Islet of Langerhans (tissue), 1 donor: ENCODE results near the gene NUP37.
"Not testable (repeated sequence)": the region's sequence is repeated elsewhere in the genome, so short reads cannot be mapped to it uniquely, and the experiment has no call there.

ENCODE experiments used
- FAIRE-seq: peaks from one replicate; lab custom pipeline; 2011; peaks lifted over from hg19 to GRCh38; lab: Jason Lieb, UNC

NUP37 gene

GRCh38 chr12:102089228-102089835 lies 30.6 kb downstream of the NUP37 start:
- FAIRE-seq = not testable (repeated sequence)

GRCh38 chr12:102080842-102081241 lies 39.1 kb downstream of the NUP37 start:
- no peak for FAIRE-seq

GRCh38 chr12:102072092-102072491 lies 47.8 kb downstream of the NUP37 start:
- FAIRE-seq = not testable (repeated sequence)

GRCh38 chr12:102069707-102070106 lies 50.2 kb downstream of the NUP37 start:
- FAIRE-seq = no peak

- FAIRE-seq = peak; percentile 81
These were observed 52.2 kb downstream of the NUP37 start for GRCh38 chr12:102067574-102068258.

GRCh38 chr12:102064476-102064875 lies 55.4 kb downstream of the NUP37 start:
- FAIRE-seq = no peak

GRCh38 chr12:102063069-102063468 lies 56.8 kb downstream of the NUP37 start:
- FAIRE-seq = no peak

- FAIRE-seq = no peak
These were observed 57.5 kb downstream of the NUP37 start for GRCh38 chr12:102062419-102062806.

- FAIRE-seq = peak; percentile 5
These were observed 58.1 kb downstream of the NUP37 start, which contains the start of gene WASHC3 for GRCh38 chr12:102061560-102062418. Gene WASHC3 (minus strand): TSS chr12:102061991. CDS start chr12:102061962, 29 bp downstream.

- no peak for FAIRE-seq
These were observed 58.8 kb downstream of the NUP37 start for GRCh38 chr12:102061096-102061559.

GRCh38 chr12:102059343-102059742 lies 60.6 kb downstream of the NUP37 start:
- no peak for FAIRE-seq

GRCh38 chr12:102054345-102054744 lies 65.6 kb downstream of the NUP37 start:
- FAIRE-seq = no peak

- no peak for FAIRE-seq
These were observed 66.9 kb downstream of the NUP37 start for GRCh38 chr12:102053062-102053349.

GRCh38 chr12:102052192-102053061 lies 67.5 kb downstream of the NUP37 start:
- no peak for FAIRE-seq

- no peak for FAIRE-seq
These were observed 68.4 kb downstream of the NUP37 start for GRCh38 chr12:102051431-102051965.

- no peak for FAIRE-seq
These were observed 69.1 kb downstream of the NUP37 start for GRCh38 chr12:102050660-102051430.

GRCh38 chr12:102043928-102044327 lies 76.0 kb downstream of the NUP37 start:
- no peak for FAIRE-seq

GRCh38 chr12:102033991-102034745 lies 85.7 kb downstream of the NUP37 start:
- peak; percentile 5 for FAIRE-seq

- no peak for FAIRE-seq
These were observed 88.1 kb downstream of the NUP37 start for GRCh38 chr12:102031852-102032251.

GRCh38 chr12:102029141-102029540 lies 90.8 kb downstream of the NUP37 start:
- FAIRE-seq = no peak
